Measurements from ENCODE around the gene DSTYK.
"Not testable (repeated sequence)": the region's sequence is repeated elsewhere in the genome, so short reads cannot be mapped to it uniquely, and the experiment has no call there.

Gene DSTYK

DNA sequence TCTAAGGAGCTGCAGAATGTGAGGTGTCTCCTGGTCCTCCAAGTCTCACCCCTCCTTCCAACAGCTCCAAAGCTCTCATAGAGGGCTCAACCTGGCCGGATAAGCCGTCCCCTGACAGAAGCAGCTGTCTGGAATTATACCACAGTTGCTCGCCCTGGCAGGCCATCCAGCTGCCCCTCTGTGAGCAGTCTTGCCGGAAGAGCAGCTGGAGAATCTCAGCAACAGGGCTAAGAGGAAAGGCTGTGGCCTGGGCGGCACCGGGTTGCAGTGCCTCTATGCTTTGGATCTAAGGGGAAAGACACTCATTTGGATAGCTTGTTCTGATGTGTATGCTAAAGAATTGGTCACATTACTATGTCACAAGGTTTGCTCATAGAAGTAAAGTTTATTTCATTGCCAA is 28.6 kb upstream of the DSTYK start:
- no peak for DNase-seq (ENCODE audit: low spot score)

DNA sequence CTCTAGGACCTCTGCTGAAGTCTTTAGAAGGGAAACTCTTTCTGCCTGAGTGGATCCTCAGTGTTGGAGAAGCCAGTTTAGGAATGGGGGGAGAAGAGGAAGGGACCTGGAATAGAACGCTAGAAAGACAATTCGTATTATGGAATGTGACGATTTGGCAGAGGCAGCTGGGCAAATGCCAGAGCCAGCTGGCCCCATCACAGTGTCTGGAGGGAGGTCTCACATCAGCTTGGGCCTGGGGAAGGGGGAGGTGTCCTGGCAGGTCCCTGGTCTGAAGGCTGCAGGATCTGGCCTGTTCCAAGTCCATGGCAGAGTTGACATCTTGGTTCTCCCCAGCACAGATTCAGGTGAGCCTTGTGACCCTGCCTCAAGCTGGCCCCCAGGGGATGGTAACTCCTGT is 27.6 kb upstream of the DSTYK start:
- no peak for DNase-seq (ENCODE audit: low spot score)

DNA sequence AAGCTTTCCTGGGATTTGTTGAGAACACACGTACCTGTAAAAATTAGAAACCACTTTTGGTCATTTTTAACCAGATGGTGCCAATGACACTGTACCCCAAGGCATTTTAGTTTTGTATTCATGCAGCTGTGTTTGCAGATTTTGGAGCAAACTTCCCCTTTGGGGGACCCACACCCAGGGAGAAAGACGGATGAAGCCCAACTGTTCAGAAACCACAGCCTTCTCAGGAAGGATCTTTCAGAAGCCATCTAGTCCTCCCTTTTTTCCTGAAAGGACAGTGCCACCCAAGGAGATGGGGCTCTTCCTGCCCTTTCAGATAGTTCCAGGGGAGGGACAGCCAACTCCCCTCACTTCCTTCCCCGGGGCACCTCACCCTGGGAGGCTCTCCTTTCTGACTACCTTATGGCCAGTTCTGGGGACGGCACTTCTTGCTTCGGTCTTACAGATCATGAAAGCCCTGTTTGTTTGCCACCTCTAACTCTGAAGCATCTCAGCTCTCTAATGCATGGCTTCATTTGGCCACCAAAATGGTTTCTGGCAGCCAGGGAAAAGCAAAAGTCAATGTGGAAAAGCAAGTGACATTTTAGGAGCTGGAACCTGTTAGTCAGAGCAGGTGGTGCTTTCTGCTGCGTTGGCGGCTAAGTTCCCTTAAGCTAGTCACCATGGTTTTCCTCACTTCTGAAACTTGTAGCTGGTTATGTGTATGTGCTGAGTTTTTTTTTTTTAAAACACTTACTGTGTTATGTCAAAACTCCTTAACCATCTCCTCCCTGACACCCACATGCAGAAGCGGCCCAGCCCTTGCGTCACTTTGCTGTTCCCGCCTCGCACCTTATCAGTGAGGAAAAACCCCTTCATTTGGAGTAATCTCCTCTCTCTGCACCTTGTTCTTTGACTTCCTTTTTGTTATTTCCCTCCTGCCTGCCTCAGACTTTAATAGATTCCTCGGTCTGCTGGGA is 26.3 kb upstream of the DSTYK start:
- DNase-seq (ENCODE audit: low spot score), result no peak

DNA sequence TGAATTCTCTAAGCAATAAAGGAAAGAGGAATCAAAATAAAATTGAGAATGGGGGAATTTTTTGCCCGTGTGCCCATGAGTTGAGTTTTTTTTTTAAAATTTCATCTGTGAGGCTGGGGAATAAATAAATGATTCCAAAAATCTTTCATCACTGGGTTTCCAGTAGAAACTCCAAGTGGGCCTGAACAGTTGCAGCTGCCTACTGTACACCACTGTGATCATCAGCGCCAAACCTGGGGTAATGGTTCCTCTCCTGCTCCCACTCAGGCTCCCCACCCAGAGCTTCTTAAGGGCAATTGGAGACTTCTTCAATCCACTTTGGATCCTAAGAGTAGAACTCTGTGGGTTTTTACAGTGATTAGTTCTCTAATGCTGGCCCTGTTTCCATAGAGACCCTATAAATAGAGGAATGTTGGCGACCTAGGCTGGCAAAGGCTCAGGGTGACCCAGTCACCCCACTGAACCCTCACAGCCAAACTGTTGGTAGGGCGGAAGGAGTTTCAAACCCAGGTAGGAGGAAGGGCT is 25.5 kb upstream of the DSTYK start:
- DNase-seq (ENCODE audit: low spot score), result no peak

DNA sequence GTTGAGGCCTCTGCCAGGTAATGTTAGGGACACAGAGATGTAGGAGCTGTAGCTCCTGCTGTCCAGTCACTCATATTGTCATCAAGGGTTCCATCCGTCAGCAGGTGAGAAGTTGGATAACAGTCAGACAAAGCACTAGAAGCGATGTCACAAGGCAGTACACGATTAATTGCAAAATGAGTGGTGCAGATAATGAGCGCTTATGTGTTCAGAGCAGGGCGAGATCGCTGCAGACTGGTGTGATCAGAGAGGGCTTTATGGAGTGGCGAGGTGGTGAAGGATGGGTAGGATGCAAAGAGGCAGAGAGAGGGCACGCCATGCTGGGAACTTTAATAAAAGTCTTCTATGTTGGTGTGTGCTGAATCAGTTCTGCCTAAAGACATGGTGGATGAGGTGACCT is 25.0 kb upstream of the DSTYK start:
- no peak for DNase-seq (ENCODE audit: low spot score)

DNA sequence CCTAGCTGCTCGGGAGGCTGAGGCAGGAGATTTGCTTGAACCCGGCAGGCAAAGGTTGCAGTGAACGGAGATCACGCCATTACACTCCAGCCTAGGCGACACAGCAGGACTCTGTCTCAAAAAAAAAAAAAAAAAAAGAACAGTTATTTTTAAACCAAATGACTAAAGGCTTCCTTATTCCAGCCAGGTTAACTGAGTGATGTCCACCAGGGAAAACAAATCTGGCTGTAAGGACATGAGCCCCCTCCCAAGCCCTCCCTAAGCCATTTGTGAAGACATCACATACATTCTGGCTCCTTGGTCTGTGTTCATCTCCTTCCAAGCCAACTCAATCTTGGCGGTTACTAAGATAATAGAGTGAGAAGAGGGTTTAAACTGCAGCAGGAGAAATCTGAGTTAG is 24.4 kb upstream of the DSTYK start:
- no peak for DNase-seq (ENCODE audit: low spot score)

DNA sequence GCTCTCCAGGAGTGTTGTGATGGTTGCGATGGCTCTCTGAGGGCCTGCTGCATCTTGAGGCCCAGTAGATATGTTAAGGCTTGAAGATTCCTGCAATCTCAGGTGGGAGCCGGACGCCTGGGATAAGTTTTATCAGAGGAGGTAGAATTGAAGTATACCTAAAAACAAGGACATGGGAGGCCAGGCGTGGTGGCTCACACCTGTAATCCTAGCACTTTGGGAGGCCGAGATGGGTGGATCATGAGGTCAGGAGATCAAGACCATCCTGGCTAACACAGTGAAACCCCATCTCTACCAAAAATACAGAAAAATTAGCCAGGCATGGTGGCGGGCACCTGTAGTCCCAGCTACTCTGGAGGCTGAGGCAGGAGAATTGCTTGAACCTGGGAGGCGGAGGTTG is 22.5 kb upstream of the DSTYK start:
- not testable (repeated sequence) for DNase-seq (ENCODE audit: low spot score)

DNA sequence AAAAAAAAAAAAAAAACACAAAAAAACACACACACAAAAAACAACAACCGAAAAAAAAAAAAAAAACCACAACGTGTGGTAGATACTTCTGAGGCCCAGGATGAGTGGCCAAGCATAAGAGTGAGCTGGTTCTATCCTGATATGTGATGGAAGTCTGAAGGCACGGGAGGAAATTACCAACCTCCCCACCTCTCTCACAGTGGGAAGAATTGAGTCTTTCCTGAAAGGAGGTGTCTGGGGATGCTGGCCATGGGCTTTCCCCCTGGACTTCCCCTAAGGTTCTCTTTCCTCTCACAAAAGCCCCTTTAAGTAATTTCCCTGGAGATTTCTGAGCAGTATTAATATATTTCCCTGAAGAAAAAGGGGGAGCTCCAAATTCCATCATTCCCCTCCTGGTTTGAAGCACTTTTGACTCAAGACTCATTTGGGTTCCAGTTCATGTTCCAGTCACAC is 21.5 kb upstream of the DSTYK start:
- no peak for DNase-seq (ENCODE audit: low spot score)

DNA sequence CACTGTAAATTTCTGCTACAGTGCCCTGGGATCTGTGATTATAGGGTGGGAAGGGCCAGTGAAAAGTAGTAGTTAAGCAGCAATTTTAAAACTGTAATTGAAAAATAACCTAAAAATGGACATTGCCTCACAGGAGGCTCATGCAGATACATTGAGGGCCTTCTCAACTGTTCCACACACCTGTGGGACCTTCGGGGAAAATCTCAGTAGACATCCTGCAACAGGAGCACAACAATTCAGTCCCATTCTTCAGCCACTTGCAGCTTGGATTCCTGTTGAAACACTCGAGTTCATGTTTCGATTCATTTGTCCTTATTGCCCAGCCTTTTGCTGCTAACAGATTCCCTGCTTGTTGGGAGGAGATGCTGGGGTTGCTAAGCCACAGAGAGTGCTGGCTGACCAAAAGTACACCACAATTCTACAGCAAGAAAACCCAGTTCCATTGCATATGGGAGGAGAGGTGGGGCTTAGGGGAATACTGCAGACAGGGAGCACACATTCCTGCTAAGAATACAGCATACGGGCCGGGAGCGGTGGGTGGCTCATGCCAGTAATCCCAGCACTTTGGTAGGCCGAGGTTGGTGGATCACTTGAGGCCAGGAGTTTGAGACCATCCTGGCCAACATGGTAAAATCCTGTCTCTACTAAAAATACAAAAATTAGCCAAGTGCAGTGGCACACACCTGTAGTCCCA is 20.8 kb upstream of the DSTYK start:
- DNase-seq (ENCODE audit: low spot score), result no peak

DNA sequence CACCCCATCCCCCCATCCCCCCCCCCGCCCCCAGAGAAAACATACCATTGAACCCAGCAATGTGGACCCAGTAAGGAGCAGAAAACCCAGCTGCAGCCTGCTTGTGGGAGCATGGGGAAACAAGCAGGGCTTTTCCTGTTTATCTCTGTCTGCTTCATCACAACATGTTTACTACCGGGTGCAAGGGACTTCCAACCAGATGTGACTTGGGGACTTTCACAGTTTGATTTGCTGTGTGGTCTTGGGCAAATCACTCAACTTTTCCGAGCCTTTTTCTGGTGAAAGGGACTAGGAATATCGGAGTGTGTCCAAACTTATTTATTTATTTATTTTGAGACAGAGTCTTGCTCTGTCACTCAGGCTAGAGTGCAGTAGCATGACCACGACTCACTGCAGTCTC is 19.5 kb upstream of the DSTYK start:
- DNase-seq (ENCODE audit: low spot score), result no peak

DNA sequence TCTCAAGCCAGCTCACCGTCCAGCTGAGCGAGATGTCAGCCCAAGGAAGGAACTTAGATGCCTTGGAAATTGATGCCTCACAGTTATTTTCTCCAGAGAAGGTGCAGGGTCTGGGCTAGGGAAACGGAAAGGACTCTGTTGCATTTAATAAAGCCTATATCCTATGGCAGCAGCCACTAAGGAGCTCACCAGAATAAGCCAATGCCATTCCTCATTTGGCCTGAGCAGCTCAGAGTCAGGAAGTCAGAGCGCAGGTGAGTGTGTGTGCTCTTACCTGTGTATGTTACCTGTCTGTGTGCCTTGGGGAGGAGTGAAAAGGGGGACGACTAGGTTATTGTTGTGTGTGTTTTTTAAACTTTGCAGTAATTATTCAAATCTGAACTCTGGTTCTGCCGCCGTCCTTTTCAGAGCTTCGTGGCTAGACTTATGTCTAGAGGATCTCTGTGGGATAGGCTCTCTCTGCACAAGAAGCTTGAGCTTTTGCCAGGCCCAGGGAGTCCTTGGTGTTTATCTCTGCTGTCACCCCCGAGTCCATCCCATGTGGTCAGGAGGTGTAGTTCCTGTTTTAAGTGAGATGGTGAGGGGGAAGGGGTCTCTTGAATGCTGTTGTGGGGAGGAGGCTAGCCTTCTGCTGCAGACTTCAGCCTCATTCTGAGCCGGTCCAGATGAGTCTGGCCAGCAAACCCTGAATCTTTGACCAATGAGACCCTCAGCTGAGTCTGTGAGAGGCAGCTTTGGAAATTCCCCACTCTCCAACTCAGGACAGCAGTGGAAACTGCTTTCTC is 18.6 kb upstream of the DSTYK start:
- DNase-seq (ENCODE audit: low spot score), result no peak

DNA sequence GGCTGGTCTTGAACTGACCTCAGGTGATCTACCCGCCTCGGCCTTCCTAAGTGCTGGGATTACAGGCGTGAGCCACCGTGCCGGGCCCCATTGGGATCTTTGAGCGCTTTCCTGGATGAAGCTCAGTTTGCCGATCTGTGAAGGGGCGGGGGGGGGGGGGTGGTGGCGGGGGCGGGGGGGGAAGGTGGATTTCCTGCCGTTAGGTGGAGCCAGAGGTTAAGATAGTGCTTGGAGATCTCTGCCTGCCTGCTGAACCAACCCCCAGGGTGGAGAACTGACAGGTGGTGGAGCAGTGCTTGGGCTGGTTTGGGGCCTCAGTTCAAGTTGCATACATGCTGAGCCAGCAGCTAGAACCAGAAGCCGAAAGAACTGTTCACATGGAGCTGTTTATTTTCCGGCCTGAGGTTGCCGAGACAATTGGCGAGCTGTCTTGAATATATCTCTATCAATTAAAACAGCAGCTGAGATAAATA is 17.9 kb upstream of the DSTYK start:
- no peak for DNase-seq (ENCODE audit: low spot score)

DNA sequence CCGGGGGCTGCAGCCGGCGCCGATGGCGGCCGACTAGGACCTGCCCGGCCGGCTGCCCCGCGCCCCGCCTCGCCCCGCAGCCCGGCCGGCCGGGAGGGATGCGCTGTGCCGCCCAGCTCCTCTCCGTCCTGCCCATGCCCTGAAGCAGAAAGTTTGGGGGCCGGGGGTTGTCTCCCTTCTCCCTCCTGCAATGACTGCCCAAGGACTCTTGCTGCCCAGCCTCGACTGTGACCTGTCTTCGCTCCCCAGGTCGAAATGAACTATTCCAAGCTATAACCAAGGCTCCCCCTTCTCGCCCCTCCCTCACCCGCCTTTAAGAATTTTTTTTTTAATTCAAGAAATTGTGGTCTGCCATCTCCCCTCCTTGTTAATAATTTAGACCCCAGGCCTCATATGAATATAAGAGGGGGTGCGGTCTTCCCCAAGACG is 16.6 kb upstream of the DSTYK start:
- DNase-seq (ENCODE audit: low spot score), result no peak

DNA sequence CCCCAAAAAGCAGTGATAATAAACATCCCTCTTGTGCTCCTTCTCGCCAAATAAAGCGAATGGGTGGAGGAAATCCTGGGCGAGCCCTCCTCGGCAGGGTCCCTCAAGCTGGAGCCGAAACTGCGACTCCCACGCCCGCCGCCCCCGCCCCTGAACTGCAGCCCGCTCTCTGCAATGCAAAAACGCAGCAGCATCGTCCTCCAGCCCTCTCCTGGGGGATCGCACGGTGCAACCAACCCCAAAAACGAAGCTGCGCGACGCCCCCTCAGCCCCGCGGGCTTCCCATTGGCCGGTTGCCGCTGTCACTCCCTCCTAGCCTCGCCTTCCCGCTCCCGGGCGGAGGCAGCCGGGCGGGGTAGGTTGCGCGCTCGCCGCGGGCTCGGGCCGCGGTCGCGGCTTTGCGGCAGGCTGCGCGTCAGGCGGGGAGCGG is 16.1 kb upstream of the DSTYK start, which contains the start of gene TMCC2:
TSS of gene TMCC2 (plus strand) at position 363 of the 430 bp plus-strand sequence. CDS start 619 bp downstream, outside the sequence.
- peak; percentile 94 for DNase-seq (ENCODE audit: low spot score)

DNA sequence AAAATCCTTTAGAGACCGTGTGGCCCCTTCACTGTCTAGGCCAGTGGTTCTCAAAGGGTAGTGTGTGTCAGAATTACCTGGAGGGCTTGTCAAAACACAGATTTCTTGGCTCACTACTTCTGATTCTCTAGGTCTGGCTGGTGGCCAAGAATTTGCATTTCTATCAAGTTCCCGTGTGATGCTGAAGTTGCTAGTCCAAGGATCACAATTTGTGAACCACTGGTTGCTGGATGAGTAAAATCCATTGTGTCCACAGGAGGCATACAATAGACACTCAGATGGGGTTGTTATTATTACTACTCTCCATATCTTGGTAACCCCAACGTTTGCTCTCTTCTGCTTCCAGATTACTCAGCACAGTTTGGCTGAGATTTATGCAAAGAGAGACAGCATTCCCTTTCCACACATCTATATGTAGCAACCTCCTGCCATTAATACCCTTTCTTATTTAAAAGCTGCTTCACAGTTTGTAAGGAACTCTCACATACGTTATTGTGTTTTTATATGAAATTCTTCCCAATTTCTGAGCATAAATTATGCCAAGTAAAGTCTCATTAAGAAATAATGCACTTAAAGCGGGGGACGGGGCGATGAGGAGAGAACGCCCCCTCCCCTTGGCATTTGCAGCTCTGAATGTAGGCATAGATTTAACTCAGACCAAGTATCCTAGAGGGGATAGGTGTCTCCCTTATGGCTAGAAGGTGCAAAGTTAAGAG is 15.5 kb upstream of the DSTYK start:
- no peak for DNase-seq (ENCODE audit: low spot score)

DNA sequence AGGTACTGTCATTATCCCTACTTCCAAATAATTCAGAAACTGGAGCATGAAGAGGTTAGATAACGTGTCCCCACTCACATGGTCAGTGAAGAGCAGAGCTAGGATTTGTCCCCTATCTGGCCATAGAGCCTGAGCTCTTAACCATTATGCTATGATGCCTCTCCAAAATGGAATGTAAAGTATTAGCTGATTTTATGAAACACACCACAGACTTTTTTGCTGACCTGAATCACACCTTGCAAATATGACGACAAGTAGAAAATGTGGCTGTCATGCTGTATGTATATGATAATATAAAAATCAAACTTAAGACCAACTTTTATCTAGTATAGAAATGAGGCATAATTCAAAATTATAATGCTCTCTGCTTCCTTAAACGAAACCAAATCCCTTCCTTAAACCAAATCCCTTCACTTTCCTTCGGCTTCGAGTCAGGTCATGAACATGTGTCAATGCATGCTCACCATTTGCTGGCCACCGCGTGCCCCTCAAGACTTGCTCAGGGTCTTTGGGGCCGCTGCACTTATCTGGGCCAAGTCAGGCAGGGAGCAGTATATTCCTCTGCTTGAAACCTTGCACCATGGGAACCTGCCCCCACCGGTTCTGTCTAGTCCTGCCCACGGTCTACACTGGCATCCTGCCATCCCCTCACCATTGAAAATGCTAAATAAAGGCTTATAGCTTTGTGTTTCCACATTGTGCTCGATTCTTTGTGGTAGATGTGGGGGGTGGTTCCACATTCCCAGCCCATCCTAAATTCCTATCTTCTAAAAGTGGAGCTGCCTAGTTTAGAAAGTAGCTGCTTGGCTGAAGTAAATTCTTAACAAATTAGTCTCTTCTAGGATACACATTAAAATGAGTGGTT is 14.6 kb upstream of the DSTYK start:
- no peak for DNase-seq (ENCODE audit: low spot score)

DNA sequence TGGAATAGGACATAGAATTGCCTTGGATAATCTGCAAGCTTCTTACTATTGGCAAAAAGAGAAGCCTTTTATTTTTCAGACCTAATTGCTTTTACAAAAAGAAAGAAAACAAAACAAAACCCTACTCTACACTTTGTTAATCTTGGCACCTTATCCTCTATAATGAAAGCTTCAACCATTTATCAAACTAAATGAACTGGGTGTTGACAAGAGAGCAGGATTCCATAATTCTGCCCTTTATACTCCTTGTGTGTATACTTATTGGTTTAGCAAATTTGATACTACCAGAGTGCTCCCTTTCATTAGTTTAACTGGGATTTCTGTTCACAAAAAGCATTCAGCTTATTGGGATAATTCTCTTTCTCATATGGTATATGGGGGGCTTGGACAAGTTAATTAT is 13.2 kb upstream of the DSTYK start:
- no peak for DNase-seq (ENCODE audit: low spot score)

DNA sequence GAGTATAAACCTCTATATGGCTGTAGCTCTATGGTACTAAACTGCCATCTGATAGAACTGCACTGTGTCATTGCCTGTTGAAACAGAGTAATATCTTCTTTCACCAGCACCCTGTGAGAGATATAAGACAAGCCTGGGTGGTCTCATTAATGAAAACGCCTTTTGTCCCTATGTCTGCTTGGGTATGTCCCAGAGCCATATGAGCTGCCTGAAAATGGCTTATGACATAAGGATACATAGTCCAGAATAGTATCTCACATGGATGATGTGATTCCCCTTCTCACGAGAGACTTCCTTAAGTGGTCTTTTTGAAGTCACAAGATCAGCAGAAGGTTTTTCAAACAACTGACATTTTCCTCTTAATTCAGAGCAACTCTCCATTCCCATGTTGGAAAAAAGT is 8.9 kb upstream of the DSTYK start:
- no peak for DNase-seq (ENCODE audit: low spot score)

DNA sequence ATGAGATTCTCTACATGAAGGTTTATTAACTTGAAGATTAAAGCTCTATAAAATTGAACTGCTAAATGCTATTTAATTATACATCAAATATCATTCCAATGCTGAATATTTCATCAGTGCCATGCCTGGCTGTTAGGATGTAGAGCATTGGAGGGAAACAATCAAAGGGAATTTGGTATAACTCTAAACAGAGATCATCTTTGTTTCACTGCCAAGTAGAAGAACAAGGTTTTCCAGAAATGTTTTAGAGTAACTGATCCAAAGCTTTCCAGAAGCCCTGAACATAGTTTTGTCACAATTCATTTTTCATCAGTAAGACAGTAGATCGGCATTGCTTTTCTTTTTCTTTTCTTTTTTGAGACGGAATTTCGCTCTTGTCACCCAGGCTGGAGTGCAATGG is 5.9 kb upstream of the DSTYK start:
- DNase-seq (ENCODE audit: low spot score), result no peak

DNA sequence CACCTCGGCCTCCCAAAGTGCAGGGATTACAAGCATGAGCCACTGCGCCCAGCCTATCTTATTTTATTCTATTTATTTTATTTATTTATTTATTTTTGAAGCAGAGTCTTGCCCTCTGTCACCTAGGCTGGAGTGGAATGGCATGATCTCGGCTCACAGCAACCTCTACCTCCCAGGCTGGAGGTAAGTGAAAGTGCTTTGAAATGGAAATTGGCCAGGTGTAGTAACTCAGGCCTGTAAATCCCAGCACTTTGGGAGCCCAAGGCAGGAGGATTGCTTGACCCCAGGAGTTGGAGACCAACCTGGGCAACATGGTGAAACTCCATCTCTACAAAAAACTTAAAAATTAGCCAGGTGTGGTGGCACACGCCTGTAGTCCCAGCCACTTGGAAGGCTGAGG is 5.1 kb upstream of the DSTYK start:
- no peak for DNase-seq (ENCODE audit: low spot score)

Measured in left forelimb (tissue), 1 donor.